GM19035 (cell line): ENCODE measurements around the gene PMVK.
A peak's percentile ranks its signal among the peaks of the same experiment; 100 is the strongest.

Source experiments
- ATAC-seq: cut with Tn5 transposase; IDR thresholded peaks from one replicate; pipeline ENCODE4 v1.9.1; 2021; ENCODE audit not compliant: unreplicated experiment

PMVK gene

GRCh38 chr1:154967331-154967950, 30.9 kb upstream of the PMVK start:
- no peak for ATAC-seq

- no peak for ATAC-seq
Observed at GRCh38 chr1:154966111-154966510, 29.6 kb upstream of the PMVK start.

GRCh38 chr1:154964359-154964758, 27.8 kb upstream of the PMVK start:
- no peak for ATAC-seq

- no peak for ATAC-seq
Observed at GRCh38 chr1:154963643-154964042, 27.1 kb upstream of the PMVK start.

- ATAC-seq: no peak
Observed at GRCh38 chr1:154962795-154963330, 26.3 kb upstream of the PMVK start.

GRCh38 chr1:154962156-154962749, 25.7 kb upstream of the PMVK start:
- peak; percentile 18 for ATAC-seq

GRCh38 chr1:154961207-154962155, 25.0 kb upstream of the PMVK start, which contains the start of gene PYGO2:
TSS of gene PYGO2 (minus strand) at chr1:154961782. CDS start at chr1:154961576, 206 bp downstream.
- ATAC-seq: peak; percentile 79

- ATAC-seq: no peak
Observed at GRCh38 chr1:154960446-154961136, 24.1 kb upstream of the PMVK start.

GRCh38 chr1:154959426-154959780, 22.9 kb upstream of the PMVK start:
- no peak for ATAC-seq

GRCh38 chr1:154958681-154959425, 22.3 kb upstream of the PMVK start:
- no peak for ATAC-seq

GRCh38 chr1:154958036-154958435, 21.5 kb upstream of the PMVK start:
- ATAC-seq: no peak

GRCh38 chr1:154957091-154957657, 20.7 kb upstream of the PMVK start:
- no peak for ATAC-seq

- ATAC-seq: no peak
Observed at GRCh38 chr1:154956544-154956941, 20.0 kb upstream of the PMVK start.

- ATAC-seq: peak; percentile 70
Observed at GRCh38 chr1:154955718-154956543, 19.4 kb upstream of the PMVK start, which contains the start of gene PBXIP1. TSS of gene PBXIP1 (minus strand) at chr1:154956099. CDS start at chr1:154953721, 2,378 bp downstream.

- peak; percentile 50 for ATAC-seq
Observed at GRCh38 chr1:154955039-154955717, 18.7 kb upstream of the PMVK start.

GRCh38 chr1:154954541-154954940, 18.0 kb upstream of the PMVK start:
- no peak for ATAC-seq

GRCh38 chr1:154953611-154954038, 17.1 kb upstream of the PMVK start:
- ATAC-seq: no peak

GRCh38 chr1:154952664-154953063, 16.1 kb upstream of the PMVK start:
- no peak for ATAC-seq
